ENCODE data around the gene MYH9.

DNA sequence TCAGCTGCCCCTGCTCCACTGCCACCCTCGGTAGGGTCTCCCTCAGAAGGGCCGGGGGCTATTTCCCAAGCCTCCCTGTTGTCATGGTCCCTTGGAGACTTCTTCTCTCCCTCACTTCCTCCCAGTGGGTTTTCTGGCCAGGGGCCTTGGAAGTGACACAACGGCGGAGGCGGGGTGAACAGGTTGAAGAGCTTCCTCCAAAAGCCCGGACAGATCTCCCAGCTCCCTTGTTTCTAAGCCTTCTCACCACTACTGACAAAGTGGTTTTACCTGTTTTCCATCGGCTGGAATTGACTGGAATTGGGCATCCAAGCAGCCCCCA lies 14.5 kb downstream of the MYH9 start:
- TF ChIP-seq CTCF (tag by site-specific recombination; IDR thresholded peaks at IDR 0.05) (no peak), SP2 (tag by site-specific recombination; IDR thresholded peaks at IDR 0.05) (no peak), ZNF610 (tag by site-specific recombination; IDR thresholded peaks at IDR 0.05; ENCODE audit: borderline replicate concordance) (no peak), YY1 (tag by site-specific recombination; IDR thresholded peaks at IDR 0.05) (no peak), ZNF211 (tag by site-specific recombination; IDR thresholded peaks at IDR 0.05; ENCODE audit: low read depth) (no peak)

Measured in HEK293 (cell line).